GM18519 (cell line): ENCODE measurements around the gene DNAAF6.
"Not testable (repeated sequence)": the region's sequence is repeated elsewhere in the genome, so short reads cannot be mapped to it uniquely, and the experiment has no call there.

ENCODE experiments used
- ATAC-seq: cut with Tn5 transposase; IDR thresholded peaks from one replicate; pipeline ENCODE4 v1.9.1; 2021; ENCODE audit warnings: mild to moderate bottlenecking, moderate library complexity; ENCODE audit not compliant: unreplicated experiment, low FRiP score

Gene DNAAF6

DNA sequence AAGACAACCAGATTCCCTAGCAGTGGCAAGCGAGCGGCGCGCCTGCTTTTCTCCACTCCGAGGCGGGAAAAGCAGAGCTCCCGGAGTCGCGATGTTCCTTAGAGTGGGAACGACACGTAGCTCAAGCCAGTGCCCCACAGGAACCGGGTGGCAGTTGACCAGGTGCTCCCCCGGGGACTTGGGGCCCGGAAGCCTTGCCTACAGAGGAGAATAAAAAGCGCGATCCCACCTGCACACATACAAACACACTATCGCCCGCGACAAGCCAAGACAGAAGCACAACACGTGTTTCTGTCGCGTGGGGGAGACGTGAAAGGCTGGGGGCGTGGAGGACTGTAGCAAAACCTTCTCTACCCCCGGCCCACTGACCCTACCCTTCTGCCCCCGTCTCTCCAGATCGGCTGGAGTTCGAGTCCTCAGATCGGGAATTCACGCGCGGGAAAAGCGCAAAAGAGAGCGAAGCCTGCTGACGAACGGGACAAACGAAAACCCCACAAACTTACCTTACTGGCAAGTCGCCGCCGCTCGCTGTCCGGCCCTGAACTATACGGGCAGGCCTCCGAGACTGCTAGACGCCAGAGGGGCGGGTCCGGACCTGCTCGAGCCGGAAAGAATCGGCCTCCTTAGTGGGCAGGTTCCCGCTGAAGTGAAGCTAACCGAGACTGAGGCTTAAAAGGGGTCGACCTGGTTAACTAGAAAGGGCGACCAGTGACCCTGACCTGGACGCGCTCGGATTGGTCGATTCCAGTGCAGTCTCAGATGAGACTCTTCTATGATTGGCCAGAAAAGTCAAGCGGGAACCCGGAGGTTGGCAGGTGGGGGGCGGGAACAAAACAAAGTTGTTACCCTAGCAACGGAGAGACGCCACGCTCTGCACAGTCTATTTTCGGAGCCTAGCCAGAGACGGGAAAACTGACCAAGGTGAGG, at the start of gene DNAAF6, which contains the start of gene NUP62CL:
TSS of gene DNAAF6 (plus strand) at position 842 of the 927 bp plus-strand sequence. CDS start 6,265 bp downstream, outside the sequence.
TSS of gene NUP62CL (minus strand) at position 664 of the 927 bp plus-strand sequence. CDS start 31,287 bp downstream, outside the sequence.
- ATAC-seq = peak; percentile 99

DNA sequence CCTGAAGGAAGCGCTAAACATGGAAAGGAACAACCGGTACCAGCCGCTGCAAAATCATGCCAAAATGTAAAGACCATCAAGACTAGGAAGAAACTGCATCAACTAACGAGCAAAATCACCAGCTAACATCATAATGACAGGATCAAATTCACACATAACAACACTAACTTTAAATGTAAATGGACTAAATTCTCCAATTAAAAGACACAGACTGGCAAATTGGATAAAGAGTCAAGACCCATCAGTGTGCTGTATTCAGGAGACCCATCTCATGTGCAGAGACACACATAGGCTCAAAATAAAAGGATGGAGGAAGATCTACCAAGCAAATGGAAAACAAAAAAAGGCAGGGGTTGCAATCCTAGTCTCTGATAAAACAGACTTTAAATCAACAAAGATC, 48.8 kb upstream of the DNAAF6 start:
- ATAC-seq = not testable (repeated sequence)

DNA sequence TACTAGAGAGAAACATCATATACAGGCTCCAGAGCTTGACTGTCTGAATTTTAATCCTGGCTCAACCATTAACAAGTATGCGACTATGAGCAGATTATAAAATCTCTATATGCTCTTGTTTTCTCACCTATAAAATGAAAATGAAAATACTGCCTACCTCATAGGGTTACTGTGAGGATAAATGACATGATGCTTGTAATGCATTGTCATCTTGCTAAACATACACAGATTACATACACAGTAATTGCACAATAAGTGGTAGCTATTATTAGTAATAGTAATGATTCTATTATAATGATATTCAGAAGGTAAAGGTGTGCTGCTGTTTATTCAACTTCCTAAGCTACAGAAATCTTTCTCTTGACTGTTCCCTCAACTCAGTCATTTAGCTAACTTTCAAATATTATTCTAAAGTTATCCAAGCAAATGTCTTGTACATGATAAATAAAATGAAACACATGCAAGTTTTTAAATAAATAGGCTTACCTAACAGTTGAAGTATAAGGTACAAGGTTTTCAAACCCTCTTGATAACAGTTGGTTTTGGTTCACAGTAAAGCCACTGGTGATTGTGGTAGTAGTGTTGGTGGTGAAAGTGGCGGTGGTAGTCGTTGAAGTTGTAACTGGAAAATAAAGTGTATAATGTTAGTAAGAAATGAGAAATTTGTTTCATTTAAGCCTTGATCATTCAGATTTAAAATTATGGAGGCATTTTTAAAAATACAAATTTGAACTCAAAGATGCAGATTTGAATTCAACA, 39.1 kb upstream of the DNAAF6 start:
- ATAC-seq = no peak

- no peak for ATAC-seq
Measured at GRCh38 chrX:107168257-107168656, 38.2 kb upstream of the DNAAF6 start.

DNA sequence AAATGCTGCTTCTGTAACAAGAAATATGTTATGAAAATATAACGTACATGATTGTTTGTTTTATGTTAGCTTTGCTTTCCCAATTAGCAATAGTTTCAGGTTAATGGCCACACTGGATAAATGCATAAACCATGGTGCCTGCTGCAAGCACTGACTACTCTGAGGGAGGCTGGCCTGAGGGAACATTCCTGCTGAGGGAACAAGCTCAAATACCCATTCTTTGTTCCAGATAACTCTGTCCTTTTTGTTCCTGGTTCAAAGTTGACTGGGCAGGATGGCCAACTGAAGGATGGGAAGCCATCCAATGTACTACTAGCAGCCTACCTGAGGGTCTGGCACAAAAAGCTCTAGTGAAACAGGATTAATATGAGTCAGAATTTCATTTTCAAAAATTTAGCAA, 37.7 kb upstream of the DNAAF6 start:
- no peak for ATAC-seq

DNA sequence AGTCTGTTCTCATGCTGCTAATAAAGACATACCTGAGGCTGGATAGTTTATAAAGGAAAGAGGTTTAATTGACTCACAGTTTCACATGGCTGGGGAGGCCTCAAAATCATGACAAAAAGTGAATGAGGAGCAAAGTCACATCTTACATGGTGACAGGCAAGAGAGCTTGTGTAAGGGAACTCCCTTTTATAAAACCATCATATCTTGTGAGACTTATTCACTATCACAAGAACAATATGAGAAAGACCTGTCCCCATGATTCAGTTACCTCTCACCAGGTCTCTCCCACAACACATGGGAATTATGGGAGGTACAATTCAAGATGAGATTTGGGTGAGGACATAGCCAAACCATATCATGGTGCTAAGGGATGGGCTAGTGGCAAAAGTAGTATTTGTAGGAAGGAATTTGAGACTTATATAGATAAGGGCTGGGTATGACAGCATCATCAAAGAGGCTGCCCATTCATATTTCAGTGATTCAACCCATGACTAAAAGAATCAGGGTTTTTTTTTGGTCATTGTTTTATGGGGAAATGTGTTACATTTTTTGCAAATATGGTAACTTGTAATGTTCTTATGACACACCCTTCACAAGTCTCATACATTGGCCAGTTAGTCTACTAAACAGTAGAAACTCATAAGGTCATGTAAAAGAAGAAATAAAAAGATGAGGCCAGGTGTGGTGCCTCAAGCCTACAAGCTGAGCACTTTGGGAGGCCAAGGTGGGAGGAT, 34.9 kb upstream of the DNAAF6 start:
- no peak for ATAC-seq

DNA sequence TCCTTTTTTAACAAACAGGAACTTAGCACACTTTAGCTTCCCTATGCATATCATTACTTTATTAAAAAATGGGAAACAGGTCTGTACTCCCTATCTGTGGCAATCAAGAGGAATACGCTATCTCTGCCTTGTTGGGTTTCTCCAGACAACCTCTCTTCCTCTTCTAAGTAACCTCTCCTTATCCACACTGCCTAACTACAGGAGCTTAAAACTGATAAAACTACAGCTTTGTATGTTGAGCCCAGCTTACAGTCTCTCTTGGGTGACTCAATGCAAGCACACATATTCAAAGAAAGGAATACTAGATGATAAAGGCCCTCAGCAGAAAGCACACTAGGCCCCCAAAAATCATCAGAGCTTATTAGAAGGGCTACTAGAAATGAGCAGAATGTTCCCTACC, 9.1 kb upstream of the DNAAF6 start:
- ATAC-seq = no peak

DNA sequence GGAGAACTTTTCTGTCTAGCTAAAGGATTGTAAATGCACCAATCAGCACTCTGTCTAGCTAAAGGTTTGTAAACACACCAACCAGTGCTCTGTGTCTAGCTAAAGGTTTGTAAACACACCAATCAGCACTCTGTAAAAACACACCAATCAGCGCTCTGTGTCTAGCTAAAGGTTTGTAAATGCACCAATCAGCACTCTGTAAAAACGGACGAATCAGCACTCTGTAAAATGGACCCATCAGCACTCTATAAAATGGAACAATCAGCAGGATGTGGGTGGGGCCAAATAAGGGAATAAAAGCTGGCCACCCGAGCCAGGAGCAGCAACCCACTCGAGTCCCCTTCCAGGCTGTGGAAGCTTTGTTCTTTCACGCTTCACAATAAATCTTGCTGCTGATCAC, 8.3 kb upstream of the DNAAF6 start:
- ATAC-seq = not testable (repeated sequence)

DNA sequence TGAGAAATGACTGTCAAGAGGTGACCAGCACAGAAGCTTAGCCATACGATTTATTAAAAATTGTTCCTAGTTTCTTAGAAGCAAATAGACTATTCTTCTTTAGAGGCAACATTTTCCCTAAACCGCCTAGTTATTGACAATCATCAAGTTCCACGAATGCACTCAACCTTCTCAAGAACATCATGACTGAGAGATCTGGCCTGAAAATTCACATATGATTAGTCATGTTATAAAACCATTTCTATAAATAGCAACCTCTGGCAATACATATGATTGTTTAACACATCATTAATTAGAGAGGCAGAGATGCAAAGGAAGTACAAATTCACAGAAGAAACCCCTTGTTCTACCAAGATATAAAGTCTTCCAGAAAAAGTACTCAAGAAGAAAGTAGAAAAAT, 6.9 kb upstream of the DNAAF6 start:
- no peak for ATAC-seq

GRCh38 chrX:107204068-107204605, 2.3 kb upstream of the DNAAF6 start:
- ATAC-seq = no peak

- ATAC-seq = no peak
Measured at GRCh38 chrX:107206697-107207065, 270 bp downstream of the DNAAF6 start.

GRCh38 chrX:107207089-107207488, 678 bp downstream of the DNAAF6 start:
- ATAC-seq = no peak

- no peak for ATAC-seq
Measured at GRCh38 chrX:107207943-107208342, 1.5 kb downstream of the DNAAF6 start.

DNA sequence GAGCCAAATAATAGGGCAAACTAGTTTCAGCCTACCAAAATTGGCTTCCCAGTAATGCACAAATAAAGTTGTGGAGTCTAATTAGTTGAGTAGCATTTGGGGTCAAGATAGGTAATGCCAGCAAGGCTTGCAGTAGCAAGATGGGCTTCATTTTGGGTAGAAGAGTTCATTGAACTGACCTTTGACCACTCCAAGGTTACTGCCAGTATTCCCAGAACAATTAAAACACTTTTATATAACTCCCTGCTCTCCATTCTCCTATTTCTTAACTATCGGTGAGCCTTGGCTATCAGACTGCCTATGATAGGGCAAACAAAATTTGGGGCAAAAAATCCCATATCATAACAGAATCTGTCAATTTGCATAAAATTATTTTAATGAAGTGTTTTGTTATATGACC, 7.1 kb downstream of the DNAAF6 start:
- ATAC-seq = no peak

- ATAC-seq = no peak
Measured at GRCh38 chrX:107226757-107227156, 20.3 kb downstream of the DNAAF6 start.

DNA sequence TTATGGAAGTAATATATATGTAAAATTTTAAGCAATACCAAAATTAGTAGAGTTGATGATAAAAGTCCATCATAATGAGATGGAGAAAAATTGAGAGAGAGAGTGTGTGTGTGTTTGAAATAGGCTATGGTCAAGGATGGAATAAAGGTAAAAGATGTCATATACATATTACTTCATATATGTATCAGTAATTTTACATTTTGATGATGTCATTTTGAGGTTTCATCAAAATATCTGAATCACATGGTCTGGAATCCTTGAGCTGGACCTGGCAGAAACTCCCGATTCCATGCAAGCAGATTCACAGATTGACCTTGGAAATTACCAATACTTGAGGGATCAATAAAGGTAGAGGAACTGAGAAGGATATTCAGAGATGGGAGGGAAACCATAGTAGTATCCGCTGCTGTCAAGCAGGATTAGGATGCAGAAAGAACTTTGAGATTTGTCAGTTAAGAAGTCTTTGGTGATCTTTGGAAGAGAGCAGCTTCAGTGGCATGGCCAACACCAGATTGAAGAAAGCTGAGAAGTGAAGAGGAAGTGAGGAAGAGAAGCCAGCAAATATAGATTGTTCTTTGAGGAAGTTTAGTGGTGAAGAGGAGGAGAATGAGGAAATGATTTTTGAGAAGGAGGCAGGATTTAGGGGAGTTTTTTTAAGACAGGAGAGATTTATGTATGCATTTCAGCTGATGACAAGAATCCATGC, 21.5 kb downstream of the DNAAF6 start:
- no peak for ATAC-seq

GRCh38 chrX:107228486-107228819, 22.0 kb downstream of the DNAAF6 start:
- no peak for ATAC-seq

DNA sequence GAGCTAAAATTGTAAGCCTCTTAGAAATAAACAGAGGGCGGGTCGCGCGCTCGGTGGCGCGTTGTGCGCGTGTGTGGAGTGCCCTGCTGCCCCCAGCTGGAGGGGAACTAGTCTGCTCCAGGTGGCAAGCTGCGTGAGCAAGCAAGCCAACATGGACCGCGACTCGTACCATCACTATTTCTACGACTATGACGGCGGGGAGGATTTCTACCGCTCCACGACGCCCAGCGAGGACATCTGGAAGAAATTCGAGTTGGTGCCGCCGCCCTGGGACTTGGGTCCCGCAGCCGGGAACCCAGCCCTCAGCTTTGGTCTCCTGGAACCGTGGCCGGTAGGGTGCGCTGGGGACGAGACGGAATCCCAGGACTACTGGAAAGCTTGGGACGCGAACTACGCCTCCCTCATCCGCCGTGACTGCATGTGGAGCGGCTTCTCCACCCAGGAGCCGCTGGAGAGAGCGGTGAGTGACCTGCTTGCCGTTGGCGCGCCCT, 66.1 kb downstream of the DNAAF6 start:
- no peak for ATAC-seq

GRCh38 chrX:107273795-107274194, 67.4 kb downstream of the DNAAF6 start:
- ATAC-seq = no peak

DNA sequence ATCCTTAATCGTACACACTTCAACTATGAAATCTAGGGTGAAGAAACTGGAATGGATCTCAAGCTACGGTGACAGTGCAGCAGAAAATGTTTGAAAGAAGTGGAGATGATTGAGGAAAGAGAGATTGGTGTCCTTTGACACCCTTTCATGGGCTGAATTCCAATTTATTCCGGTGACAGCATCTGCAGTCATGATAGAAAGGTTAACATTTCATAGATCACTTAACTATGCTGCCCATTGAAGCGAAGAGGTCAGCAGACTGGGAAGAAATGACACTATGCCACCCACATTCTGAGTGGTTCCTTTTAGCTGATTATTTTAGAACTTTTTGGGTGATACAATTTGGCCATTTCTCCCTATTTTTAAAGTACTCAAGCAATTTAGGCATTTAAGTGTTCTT, 82.3 kb downstream of the DNAAF6 start:
- no peak for ATAC-seq
